ENCODE results near the gene CYP19A1.

- TF ChIP-seq CTCF (IDR thresholded peaks at IDR 0.05) = no peak
- TF ChIP-seq POLR2A (IDR thresholded peaks at IDR 0.05) = no peak
Observed at GRCh38 chr15:51288143-51289065, 50.0 kb downstream of the CYP19A1 start.
